GM21367 (cell line): Measurements from ENCODE around the gene NUDT3.

Experiments used
- ATAC-seq: cut with Tn5 transposase; IDR thresholded peaks from one replicate; pipeline ENCODE4 v1.9.1; 2021; ENCODE audit not compliant: unreplicated experiment

Gene NUDT3

DNA sequence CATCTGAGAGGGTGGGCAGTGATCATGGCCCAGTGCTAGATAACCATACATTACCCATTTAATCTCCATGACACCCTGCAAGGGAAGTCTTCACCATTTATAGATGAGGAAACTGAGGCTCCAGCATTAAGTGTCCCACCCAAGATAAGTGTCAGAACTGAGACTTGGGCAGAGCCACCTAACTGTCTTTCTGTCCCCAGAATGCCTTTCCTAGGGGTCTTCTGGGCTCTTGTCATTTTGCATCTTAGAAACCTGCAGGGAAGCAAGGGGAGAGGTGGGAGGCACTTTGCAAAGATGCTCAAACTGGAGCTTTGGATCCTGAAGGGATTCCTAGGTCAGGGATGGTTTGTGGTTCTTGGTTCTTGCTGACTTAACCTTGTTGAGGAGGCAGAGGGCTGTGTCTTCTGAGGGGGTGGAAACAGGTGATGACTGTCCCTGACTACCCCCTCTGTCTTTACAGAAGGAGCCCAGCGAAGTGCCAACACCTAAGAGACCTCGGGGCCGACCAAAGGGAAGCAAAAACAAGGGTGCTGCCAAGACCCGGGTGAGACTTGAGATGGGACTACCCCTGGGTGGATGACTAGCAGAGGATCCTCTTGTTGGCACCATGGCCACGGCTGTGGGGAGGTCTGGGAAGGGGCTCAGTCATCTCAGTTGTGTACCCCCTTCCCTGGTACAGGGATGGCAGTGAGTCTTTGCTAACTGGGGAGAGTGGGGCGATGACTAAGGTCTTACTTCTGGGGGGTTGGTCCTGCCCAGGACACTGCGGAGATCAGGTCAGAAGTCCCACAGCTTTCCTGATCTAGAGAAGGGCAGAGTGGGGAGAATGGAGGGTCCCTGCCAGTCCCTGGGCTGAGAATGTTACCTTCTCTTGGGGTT lies 150.0 kb downstream of the NUDT3 start:
- no peak for ATAC-seq

DNA sequence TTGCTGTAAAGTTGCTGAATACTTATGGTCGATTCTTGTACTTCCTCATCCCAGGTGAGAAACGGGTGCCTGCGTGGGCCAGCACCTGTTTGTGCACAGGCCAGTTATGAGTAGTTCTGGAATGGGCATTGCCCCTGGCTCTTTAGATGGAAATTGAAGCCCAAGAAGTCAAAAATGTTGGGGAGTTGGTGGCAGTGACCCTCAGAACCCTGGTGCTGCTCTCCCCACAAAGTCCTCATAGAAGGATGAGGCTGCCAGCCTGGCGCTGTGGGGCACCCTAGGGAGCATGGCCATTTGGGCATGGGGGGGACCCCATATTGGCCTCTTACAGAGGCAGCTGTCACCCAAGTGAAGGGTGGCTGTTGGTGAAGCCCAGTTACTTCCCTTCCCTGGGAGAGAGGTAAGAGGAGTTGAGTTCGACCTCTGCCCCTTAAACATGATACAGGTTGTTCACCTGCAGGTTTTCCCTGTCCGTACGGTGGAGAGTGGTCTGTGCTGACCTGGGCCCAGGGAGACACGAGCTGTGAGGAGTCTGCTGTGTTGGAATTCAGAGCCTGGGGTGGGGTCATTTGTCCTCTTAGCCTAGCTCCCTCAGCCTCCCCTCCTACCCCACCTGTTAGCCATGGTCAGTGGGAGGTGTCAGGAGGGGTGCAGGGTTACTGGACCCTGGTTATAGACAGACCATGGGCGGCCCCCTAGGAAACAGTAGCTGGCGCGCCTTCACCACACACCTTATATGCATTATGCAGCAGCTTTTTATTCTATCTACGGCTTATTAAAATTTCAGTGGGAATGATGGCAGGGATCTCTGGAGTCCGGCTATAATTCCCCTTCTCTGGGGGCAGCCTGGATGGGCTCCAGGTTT lies 150.9 kb downstream of the NUDT3 start:
- ATAC-seq: no peak

DNA sequence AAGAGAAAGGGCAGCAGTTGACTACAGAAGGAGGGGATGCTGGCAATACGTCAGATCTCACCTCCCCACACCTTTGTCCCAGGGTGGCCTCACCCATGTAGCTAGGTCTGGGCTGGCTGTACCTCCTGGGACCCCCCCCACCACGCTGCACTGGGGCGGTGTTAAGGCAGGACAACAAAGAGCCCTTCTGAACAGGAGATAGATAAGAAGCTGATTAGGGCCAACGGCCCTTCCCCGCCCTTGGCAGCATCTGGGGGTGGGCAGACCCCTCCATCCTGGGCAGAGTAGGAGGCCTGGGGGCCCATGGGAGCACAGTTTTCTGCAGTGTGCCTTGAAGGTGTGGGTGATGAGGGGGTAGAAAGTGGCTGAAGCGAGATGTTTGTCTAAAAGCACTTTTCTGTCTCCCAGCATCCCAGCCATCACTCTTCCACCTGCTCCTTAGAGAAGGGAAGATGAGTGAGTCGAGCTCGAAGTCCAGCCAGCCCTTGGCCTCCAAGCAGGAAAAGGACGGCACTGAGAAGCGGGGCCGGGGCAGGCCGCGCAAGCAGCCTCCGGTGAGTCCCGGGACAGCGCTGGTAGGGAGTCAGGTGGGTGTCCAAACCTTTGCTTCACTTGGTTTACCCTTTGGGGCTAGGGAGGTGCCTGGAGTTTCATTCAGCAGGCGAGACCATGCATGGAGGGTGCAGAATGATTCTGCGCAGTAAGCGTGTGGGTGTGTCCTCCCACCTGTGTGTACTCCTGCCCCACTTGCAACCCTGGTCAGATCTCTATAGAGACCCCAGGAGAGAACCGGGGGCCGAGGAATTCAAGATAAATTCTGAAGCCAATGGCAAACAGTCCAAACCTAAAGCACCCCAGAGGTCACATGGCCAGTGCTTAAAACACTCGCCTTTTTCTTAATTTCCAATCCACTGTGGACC lies 151.9 kb downstream of the NUDT3 start:
- no peak for ATAC-seq

DNA sequence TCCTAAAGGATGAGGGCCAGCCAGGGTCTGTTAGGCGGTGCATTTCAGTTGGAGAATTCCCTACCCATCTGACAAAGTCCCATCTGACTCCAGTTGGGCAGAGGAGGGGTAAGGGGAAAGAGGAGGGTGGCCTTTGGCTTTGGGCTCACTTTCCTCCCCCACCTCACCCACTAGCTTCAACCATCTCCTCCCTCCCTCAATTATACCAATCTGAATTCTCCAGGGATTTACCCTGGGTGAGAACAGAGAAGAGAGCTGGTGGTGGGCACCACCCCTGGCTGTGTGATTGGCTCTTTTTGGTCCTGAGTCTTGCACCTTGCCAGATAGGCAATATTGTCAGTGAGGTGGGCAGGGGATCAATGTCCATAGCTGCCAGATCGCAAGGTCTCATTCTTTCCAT lies 152.6 kb downstream of the NUDT3 start:
- ATAC-seq: no peak

- no peak for ATAC-seq
Measured at GRCh38 chr6:34239500-34239825, 153.0 kb downstream of the NUDT3 start.

DNA sequence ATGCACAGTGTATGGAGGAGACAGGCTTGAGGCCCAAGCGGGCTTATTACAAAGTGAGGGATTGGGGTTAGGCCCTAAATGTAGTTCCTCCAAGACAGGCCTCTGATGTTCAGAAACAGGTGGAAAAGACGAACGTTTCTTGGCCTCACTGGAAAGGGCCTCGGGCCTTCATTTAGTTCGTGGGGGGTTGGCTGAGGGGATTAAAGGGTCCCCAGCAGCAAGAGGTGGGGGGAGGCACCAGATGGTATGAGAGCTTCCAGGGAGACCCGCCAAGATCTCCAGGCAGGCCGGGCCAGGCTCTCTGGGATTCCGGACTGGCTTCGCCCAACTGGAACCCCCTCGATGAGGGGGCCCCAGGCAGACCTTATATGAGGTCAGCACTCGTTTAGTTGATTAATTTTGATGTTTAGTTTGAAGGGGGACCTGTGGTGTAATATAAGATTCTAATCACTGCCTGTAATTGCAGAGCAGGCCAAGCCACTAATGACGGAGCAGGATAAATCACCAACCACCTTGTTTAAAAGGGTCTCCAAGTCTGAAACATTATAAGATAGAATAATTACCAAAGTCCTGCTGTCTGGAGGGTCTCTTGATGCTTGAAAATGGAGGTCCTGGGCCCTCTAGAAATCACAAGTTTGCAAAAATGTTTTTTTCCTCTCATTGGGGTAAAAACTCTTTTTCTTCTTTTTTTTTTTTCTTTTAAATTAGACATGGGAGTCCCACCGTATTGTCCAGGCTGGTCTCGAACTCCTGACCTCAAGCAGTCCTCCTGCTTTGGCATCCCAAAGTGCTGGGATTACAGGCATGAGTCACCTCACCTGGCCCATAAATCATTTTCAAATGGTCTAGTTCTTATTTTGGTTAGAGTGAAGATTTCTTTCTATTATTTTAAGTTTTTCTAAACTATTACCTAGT lies 153.6 kb downstream of the NUDT3 start:
- no peak for ATAC-seq

- no peak for ATAC-seq
Measured at GRCh38 chr6:34237722-34238584, 154.5 kb downstream of the NUDT3 start.

- ATAC-seq: no peak
Measured at GRCh38 chr6:34237316-34237721, 155.2 kb downstream of the NUDT3 start.

DNA sequence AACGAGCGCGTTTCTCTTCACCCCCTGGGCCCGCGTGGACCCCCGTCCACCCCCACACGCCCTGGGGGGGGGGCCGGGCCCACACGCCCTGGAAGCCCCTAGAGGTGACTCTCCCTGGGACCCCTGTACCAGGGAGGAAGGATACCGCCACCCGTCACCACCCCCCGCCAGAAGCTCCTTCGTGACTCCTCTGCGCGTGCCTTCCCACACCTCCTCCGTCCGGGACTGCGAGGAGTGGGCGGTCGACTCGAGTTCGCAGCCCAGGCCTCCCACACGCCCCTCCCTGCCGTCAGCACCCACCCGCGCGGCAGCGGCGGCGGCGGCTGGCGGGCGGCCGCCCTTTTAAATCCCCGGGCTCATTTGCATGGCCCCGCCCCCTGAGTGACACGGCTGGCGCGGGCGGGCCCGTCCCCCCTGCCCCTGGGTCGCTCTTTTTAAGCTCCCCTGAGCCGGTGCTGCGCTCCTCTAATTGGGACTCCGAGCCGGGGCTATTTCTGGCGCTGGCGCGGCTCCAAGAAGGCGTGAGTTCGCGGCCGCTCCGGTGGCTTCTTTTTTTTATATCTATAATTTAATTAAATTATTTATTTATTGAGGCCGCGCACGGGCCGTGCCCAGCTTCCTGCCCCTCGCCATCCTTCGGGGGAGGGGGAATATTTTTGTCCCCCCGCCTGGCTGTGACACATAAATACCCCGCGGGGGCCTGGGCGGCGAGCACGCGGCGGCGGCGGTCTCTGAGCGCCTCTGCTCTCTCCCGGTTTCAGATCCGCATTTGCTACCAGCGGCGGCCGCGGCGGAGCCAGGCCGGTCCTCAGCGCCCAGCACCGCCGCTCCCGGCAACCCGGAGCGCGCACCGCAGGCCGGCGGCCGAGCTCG lies 155.8 kb downstream of the NUDT3 start, which contains the start of gene HMGA1:
TSS of gene HMGA1 (plus strand) at position 431 of the 873 bp plus-strand sequence. CDS start 3,908 bp downstream, outside the sequence.
- ATAC-seq: peak; percentile 41

- no peak for ATAC-seq
Measured at GRCh38 chr6:34236131-34236442, 156.4 kb downstream of the NUDT3 start.

GRCh38 chr6:34235307-34236130 lies 156.9 kb downstream of the NUDT3 start:
- no peak for ATAC-seq

DNA sequence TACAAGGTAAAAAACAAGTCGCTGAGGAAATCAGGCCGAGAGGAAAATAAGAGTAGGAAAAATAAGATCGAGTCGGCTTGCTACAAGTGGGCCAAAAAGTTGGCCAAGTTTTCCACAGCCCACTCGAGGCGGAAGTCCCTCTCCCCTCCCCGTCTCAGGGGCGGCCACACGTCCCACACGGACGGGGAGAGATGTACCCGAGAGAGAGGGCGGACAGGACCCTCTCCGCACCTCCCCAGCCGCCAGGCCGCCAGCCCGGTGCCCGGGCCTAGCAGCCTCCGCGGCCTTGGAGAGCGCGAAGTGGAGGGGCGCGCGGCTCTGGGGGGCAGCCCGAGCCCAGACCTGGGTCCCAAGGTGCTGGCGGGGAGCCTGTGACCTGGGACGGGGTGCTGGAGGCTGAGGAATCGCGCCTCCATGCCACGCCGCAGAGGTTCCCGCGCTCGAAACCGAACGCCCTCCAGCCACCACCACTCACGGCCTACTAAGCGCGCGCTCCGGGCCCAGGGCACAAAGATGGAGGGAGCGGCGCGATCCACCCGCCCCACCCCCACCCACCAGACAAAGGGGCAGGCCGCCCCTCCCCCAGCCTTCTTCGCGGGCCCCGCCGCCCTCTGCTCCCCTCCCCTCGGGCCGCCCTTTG lies 157.7 kb downstream of the NUDT3 start:
- no peak for ATAC-seq

GRCh38 chr6:34233867-34234266 lies 158.6 kb downstream of the NUDT3 start:
- ATAC-seq: no peak

DNA sequence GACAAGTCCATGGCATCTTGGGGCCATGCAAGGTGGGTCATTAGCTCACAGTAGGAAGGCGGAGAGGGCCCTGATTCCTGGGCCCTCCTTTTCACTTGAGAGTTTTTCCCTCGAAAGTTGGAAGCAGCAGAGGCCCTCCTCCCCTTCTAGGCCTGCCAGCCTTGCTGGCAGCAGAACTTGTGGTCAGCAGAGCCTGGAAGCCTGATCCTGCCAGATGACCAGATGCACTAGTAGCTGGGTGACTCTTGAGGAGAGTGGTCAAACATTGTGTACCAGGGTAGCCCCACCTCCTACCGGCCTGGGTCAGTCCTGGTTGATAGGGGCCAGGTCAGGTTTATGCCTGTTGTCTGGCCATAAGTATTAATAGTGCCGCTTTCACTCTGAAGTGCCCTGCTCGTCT lies 159.6 kb downstream of the NUDT3 start:
- no peak for ATAC-seq

- no peak for ATAC-seq
Measured at GRCh38 chr6:34231566-34232336, 160.7 kb downstream of the NUDT3 start.
